ENCODE measurements around the gene GARIN1A. TPM values are rescaled to one million over a fixed set of nuclear protein-coding genes. Genes with fewer than 3 reads are reported as not detected.

Gene GARIN1A
- total RNA-seq, 4 donors from 2014 or later: 0.63 to 3.5 (median 1.8) TPM

- Histone ChIP-seq H3K4me1 (peaks cover 0 to 9% (median 6%) of the 10 kb centered on the region in 4 donors), H3K27me3 (peaks cover 0 to 45% of the 10 kb centered on the region in 2 donors), H3K9me3 (no peaks in the 10 kb centered on the region), H3K4me3 (no peak overlapping the region), H3K36me3 (no peaks in the 10 kb centered on the region), H3K27ac (no peak overlapping the region)
- TF ChIP-seq POLR2A (IDR thresholded peaks at IDR 0.05) (no peak), CTCF (IDR thresholded peaks at IDR 0.05) (no peak), EP300 (IDR thresholded peaks at IDR 0.05) (no peak)
- WGBS, 2 donors: 79 to 83% methylated on average over 6 of the region's 6 CpGs
- no peak for DNase-seq (ENCODE audit: low spot score in 2 of 2)
These were observed 29.1 kb downstream of the GARIN1A start for GRCh38 chr7:128701062-128701785.

- Histone ChIP-seq H3K27ac (no peak overlapping the region), H3K36me3 (no peaks in the 10 kb centered on the region), H3K4me1 (no peaks in the 10 kb centered on the region), H3K27me3 (peaks cover 0 to 20% of the 10 kb centered on the region in 2 donors), H3K9me3 (no peaks in the 10 kb centered on the region), H3K4me3 (no peak overlapping the region)
- WGBS, 2 donors: 68 to 70% methylated on average over 7 of the region's 7 CpGs
- TF ChIP-seq CTCF (IDR thresholded peaks at IDR 0.05) (no peak), EP300 (IDR thresholded peaks at IDR 0.05) (no peak), POLR2A (IDR thresholded peaks at IDR 0.05) (no peak)
- no peak for DNase-seq (ENCODE audit: low spot score in 2 of 2)
These were observed 31.6 kb downstream of the GARIN1A start for GRCh38 chr7:128703609-128704241.

- H3K27ac ChIP-seq: no peak overlapping the region
- no peaks in the 10 kb centered on the region for H3K4me1 ChIP-seq
- H3K4me3 ChIP-seq: no peak overlapping the region
- no peaks in the 10 kb centered on the region for H3K36me3 ChIP-seq
- TF ChIP-seq EP300 (IDR thresholded peaks at IDR 0.05): no peak
- TF ChIP-seq POLR2A (IDR thresholded peaks at IDR 0.05): no peak
- no peak for TF ChIP-seq CTCF (IDR thresholded peaks at IDR 0.05)
- no peak for DNase-seq (ENCODE audit: low spot score in 2 of 2)
- no peaks in the 10 kb centered on the region for H3K9me3 ChIP-seq
- WGBS, 2 donors: 80 to 87% methylated on average over 3 of the region's 3 CpGs
- H3K27me3 ChIP-seq: no peaks in the 10 kb centered on the region
These were observed 33.8 kb downstream of the GARIN1A start for GRCh38 chr7:128705891-128706333.

GRCh38 chr7:128707752-128708151 lies 35.7 kb downstream of the GARIN1A start:
- Histone ChIP-seq H3K27me3 (no peaks in the 10 kb centered on the region), H3K36me3 (no peaks in the 10 kb centered on the region), H3K4me3 (no peak overlapping the region), H3K4me1 (no peaks in the 10 kb centered on the region), H3K9me3 (peaks cover 0 to 1% (median 0%) of the 10 kb centered on the region in 4 donors), H3K27ac (no peak overlapping the region)
- no peak for TF ChIP-seq POLR2A (IDR thresholded peaks at IDR 0.05)
- no peak for TF ChIP-seq EP300 (IDR thresholded peaks at IDR 0.05)
- no peak for TF ChIP-seq CTCF (IDR thresholded peaks at IDR 0.05)
- no peak for DNase-seq (ENCODE audit: low spot score in 2 of 2)
- 76 to 93% methylated on average over 1 of the region's 1 CpG for WGBS, 2 donors

GRCh38 chr7:128708235-128708634 lies 36.1 kb downstream of the GARIN1A start:
- Histone ChIP-seq H3K9me3 (peaks cover 0 to 2% (median 0%) of the 10 kb centered on the region in 4 donors), H3K27ac (no peak overlapping the region), H3K27me3 (no peaks in the 10 kb centered on the region), H3K4me3 (no peak overlapping the region), H3K36me3 (no peaks in the 10 kb centered on the region), H3K4me1 (no peaks in the 10 kb centered on the region)
- TF ChIP-seq POLR2A (IDR thresholded peaks at IDR 0.05) (no peak), EP300 (IDR thresholded peaks at IDR 0.05) (no peak), CTCF (IDR thresholded peaks at IDR 0.05) (no peak)
- DNase-seq (ENCODE audit: low spot score in 2 of 2): no peak
- WGBS, 2 donors: 85 to 95% methylated on average over 3 of the region's 3 CpGs
